ENCODE results near the gene OVAAL.

The OVAAL gene

DNA sequence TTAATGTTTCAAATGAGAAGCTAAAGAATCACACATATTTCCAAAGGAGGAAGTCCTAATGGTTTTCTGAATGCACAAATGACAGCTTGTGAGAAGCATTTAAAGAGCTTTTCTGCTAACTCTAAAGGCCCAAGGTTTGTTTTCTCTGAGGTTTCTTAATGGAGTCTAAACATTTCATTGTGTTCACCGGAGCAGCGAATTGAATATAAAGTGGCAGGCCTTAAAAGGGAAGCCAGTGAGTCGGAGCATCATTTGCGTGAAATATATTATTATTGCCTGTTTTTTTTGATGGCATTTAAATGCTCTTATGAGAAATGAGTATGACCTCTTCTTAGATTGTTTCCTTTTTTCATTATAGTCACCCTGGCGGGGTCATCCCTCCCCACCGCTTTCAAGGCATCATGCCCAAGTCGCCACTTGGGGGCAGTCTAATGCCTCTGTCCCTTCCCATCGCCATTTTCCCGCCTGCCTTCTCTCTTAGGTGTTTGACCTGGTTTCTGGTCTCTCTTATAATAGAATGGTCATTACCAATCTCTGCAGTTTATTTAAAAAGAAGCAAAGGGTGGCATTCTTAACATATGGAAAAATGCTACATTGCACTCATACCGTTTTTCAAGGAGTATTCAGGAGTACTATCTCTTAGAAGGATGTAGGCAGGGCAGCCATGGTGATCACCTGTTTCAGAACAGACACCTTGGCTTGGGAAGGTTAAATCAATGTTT, 25.3 kb upstream of the OVAAL start:
- Histone ChIP-seq H3K9me3 (ENCODE audit: low read depth, low read length) (no peaks in the 10 kb centered on the region), H3K36me3 (ENCODE audit: insufficient read depth, low read length) (no peaks in the 10 kb centered on the region), H3K4me3 (no peak overlapping the region), H3K27ac (no peak overlapping the region), H3K9ac (ENCODE audit: insufficient read length) (no peak overlapping the region)
- no peak for DNase-seq (ENCODE audit: low read depth, low spot score)
- no peak for TF ChIP-seq EZH2 (IDR thresholded peaks at IDR 0.05)
- no peak for TF ChIP-seq FOXP2 (optimal IDR thresholded peaks at IDR 0.05; ENCODE audit: control extremely low read depth, extremely low read length, insufficient read depth)
- TF ChIP-seq POLR2AphosphoS5 (IDR thresholded peaks at IDR 0.05; ENCODE audit: borderline replicate concordance, low read depth, low read length), result no peak

DNA sequence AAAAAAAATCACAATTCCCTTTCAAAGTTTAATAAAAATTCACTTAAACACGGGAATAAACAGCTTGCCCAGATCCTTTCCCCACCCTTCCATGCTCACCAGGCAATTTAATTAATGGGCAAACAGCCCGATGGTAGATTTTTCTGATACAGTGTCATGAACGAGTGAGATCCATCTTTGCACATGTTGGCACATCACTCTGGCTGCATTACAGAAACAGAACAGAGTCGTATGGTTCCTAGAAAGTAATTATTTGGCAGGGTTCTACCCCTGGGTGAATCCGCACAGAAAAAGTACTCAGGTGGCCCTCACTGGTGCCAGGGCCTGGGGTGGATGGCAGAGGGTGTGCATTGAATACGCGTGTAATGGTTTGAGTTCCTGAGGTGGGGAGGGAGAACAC, 24.6 kb upstream of the OVAAL start:
- no peak overlapping the region for H3K27ac ChIP-seq

DNA sequence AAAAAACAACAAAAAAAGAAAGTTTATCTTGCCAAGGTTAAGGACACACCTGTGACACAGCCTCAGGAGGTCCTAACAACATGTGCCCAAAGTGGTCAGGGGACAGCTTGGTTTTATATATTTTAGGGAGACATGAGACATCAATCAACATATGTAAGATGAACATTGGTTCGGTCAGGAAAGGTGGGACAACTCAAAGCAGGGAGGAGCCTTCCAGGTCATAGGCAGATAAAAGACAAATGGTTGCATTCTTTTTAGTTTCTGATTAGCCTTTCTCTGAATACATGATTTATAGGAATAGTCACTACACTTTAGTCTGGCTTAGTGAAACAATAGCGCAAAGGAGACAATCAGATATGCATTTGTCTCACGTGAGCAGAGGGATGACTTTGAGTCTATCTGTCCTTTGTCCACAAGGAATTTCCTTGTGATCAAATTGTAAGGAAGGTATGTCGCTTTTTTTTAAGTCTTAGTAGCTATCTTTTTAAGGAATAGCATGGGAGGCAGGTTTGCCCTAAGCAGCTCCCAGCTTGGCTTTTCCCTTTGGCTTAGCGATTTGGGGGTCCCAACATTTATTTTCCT, 23.3 kb upstream of the OVAAL start:
- no peak overlapping the region for H3K4me3 ChIP-seq
- H3K9ac ChIP-seq (ENCODE audit: insufficient read length), result no peak overlapping the region
- H3K9me3 ChIP-seq (ENCODE audit: low read depth, low read length), result no peaks in the 10 kb centered on the region
- no peak overlapping the region for H3K27ac ChIP-seq
- TF ChIP-seq FOXP2 (optimal IDR thresholded peaks at IDR 0.05; ENCODE audit: control extremely low read depth, extremely low read length, insufficient read depth) (no peak), EZH2 (IDR thresholded peaks at IDR 0.05) (no peak), POLR2AphosphoS5 (IDR thresholded peaks at IDR 0.05; ENCODE audit: borderline replicate concordance, low read depth, low read length) (no peak)
- DNase-seq (ENCODE audit: low read depth, low spot score), result no peak
- no peaks in the 10 kb centered on the region for H3K36me3 ChIP-seq (ENCODE audit: insufficient read depth, low read length)

More for the DNA sequence above, 24.6 kb upstream of the OVAAL start:
- no peak overlapping the region for H3K9ac ChIP-seq (ENCODE audit: insufficient read length)
- DNase-seq (ENCODE audit: low read depth, low spot score), result no peak
- no peak overlapping the region for H3K4me3 ChIP-seq
- no peaks in the 10 kb centered on the region for H3K9me3 ChIP-seq (ENCODE audit: low read depth, low read length)
- no peaks in the 10 kb centered on the region for H3K36me3 ChIP-seq (ENCODE audit: insufficient read depth, low read length)
- no peak for TF ChIP-seq FOXP2 (optimal IDR thresholded peaks at IDR 0.05; ENCODE audit: control extremely low read depth, extremely low read length, insufficient read depth)
- no peak for TF ChIP-seq EZH2 (IDR thresholded peaks at IDR 0.05)
- TF ChIP-seq POLR2AphosphoS5 (IDR thresholded peaks at IDR 0.05; ENCODE audit: borderline replicate concordance, low read depth, low read length), result no peak

DNA sequence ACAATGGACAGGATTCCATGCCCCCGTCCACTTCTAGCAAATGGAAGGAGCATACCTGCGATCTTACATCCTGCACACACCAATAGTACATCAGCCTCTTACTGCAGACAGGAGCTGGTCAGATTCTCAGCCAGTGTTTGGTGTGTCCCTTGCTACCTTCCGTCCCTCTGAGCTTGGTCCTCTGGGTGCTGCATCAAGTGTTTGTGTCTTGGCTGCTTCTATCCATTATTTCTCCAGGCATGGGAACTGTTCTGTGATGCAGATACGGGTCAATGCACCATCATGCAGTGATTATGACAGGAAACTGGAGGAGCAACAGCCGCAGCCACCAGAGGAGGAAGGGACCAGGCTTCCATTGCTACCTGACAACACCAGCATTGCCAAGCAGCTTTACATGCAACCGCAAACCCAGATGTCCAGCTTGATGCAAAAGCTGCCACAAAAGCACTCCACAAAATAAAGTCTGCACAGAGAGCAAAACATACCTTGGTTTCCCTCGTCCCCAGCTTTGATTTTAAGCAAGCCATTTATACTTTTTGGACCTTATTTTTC, 21.9 kb upstream of the OVAAL start:
- Histone ChIP-seq H3K36me3 (ENCODE audit: insufficient read depth, low read length) (no peaks in the 10 kb centered on the region), H3K27ac (no peak overlapping the region), H3K4me3 (no peak overlapping the region), H3K9me3 (ENCODE audit: low read depth, low read length) (no peaks in the 10 kb centered on the region), H3K9ac (ENCODE audit: insufficient read length) (no peak overlapping the region)
- DNase-seq (ENCODE audit: low read depth, low spot score), result no peak
- TF ChIP-seq FOXP2 (optimal IDR thresholded peaks at IDR 0.05; ENCODE audit: control extremely low read depth, extremely low read length, insufficient read depth) (no peak), EZH2 (IDR thresholded peaks at IDR 0.05) (no peak), POLR2AphosphoS5 (IDR thresholded peaks at IDR 0.05; ENCODE audit: borderline replicate concordance, low read depth, low read length) (no peak)

DNA sequence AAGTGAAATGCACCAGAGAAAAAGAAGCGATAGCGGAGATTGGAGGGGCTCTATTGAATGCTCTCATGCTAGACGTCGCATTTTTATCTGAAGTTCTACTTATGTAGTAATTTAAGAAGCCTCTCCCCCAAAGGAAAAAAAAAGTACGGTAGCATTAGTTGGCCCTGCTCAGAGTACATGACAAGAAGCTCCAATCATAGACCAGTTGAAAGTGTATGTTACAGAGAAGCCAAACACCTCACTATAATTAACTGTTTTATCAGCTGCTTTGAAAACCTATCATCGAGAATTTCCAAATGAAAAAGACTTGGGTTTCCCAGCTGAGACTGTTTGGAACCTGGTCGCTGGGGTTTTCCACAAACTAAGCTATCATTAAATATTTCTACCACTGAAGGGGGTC, 19.6 kb upstream of the OVAAL start:
- DNase-seq (ENCODE audit: low read depth, low spot score), result no peak
- Histone ChIP-seq H3K27ac (no peak overlapping the region), H3K36me3 (ENCODE audit: insufficient read depth, low read length) (no peaks in the 10 kb centered on the region), H3K4me3 (no peak overlapping the region), H3K9me3 (ENCODE audit: low read depth, low read length) (no peaks in the 10 kb centered on the region), H3K9ac (ENCODE audit: insufficient read length) (no peak overlapping the region)
- TF ChIP-seq POLR2AphosphoS5 (IDR thresholded peaks at IDR 0.05; ENCODE audit: borderline replicate concordance, low read depth, low read length), result no peak
- TF ChIP-seq FOXP2 (optimal IDR thresholded peaks at IDR 0.05; ENCODE audit: control extremely low read depth, extremely low read length, insufficient read depth), result no peak
- no peak for TF ChIP-seq EZH2 (IDR thresholded peaks at IDR 0.05)

DNA sequence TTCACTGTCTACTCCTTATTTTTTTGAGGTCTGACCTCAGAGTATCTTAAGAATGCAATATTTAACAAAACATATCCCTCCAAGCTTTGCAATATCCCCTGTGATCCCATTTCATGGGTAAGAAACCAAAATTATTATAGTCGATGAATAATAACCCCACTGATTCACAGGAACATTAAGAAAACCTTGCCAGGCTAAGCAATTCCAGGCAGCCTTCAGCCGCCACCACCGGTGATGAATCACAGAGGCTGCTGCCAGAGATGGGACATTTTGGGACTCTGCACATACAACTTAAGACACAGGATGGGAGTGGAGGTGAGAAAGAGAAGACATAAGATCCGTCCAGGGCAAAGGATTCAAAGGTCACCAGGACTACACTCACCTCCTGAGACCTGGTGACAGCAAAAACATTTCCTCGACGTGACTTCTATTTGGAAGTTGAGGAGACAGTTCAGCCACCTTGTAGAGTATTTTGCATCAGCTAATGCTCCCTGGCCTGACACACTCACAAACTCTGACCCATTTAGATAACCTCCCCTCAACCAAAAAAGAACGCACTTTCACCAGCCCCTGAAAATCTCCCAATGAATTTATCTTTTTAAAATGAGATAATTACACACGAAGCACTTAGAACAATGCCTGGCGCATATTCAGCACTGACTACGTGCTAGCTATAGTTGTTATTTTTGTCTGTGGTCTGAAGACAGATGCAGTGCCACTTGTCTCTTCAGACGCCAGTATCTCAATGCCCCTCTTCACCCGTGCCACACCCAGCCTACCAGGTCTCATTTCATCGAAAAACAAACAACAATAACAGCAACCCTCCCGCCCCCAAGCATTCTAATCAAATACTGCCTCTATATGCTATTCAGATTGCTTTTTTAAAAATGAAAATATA, 17.8 kb upstream of the OVAAL start:
- H3K9ac ChIP-seq (ENCODE audit: insufficient read length), result no peak overlapping the region
- no peak overlapping the region for H3K4me3 ChIP-seq
- no peak for DNase-seq (ENCODE audit: low read depth, low spot score)
- no peak for TF ChIP-seq FOXP2 (optimal IDR thresholded peaks at IDR 0.05; ENCODE audit: control extremely low read depth, extremely low read length, insufficient read depth)
- TF ChIP-seq POLR2AphosphoS5 (IDR thresholded peaks at IDR 0.05; ENCODE audit: borderline replicate concordance, low read depth, low read length), result no peak
- TF ChIP-seq EZH2 (IDR thresholded peaks at IDR 0.05), result no peak
- H3K9me3 ChIP-seq (ENCODE audit: low read depth, low read length), result no peaks in the 10 kb centered on the region
- no peaks in the 10 kb centered on the region for H3K36me3 ChIP-seq (ENCODE audit: insufficient read depth, low read length)
- no peak overlapping the region for H3K27ac ChIP-seq

DNA sequence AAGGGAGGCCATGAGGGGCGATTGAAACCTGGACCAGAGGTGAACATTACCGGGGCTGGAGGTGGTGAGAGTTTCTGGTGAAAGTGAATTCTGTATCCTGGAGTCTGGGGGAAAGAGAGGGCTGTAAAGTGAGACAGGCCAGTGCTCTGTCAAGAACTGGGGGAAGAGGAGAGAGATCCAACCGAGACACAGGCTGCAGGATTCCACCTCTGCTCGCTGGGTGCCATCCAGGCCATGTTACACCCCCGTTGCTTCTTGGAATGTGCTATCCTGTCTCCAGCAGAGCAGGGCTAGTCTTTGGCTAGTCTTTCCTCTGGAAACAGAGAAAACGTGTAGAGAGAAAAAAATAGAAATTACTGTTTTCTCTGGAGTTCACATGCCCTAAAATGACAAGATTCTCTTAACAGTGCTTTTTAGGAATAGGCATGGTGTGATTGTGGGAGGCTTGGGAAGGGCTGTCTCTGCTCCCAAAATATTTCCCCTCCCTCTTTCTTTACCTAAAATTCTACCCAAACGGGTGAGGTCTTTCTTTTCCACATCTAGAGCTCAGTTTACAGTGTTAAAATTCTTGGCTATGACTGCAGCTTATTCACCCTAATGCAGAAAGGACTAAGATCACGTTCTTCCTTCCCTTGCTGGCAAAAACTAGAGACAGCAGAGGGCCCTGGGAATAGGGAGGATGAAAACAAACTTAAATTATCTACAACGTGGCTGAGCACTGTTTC, 16.5 kb upstream of the OVAAL start:
- H3K36me3 ChIP-seq (ENCODE audit: insufficient read depth, low read length), result no peaks in the 10 kb centered on the region
- no peaks in the 10 kb centered on the region for H3K9me3 ChIP-seq (ENCODE audit: low read depth, low read length)
- no peak overlapping the region for H3K9ac ChIP-seq (ENCODE audit: insufficient read length)
- DNase-seq (ENCODE audit: low read depth, low spot score), result no peak
- H3K27ac ChIP-seq, result no peak overlapping the region
- no peak overlapping the region for H3K4me3 ChIP-seq
- TF ChIP-seq FOXP2 (optimal IDR thresholded peaks at IDR 0.05; ENCODE audit: control extremely low read depth, extremely low read length, insufficient read depth) (no peak), POLR2AphosphoS5 (IDR thresholded peaks at IDR 0.05; ENCODE audit: borderline replicate concordance, low read depth, low read length) (no peak), EZH2 (IDR thresholded peaks at IDR 0.05) (no peak)

Measured in SK-N-MC (cell line).